GM23248 (cell line): ENCODE results near the gene SOBP. TPM values are rescaled to one million over a fixed set of nuclear protein-coding genes. Genes with fewer than 3 reads are reported as not detected.

Experiments
- DNase-seq: peaks from one replicate; pipeline ENCODE4 v3.0.0-alpha.2; 2015
- H2AFZ ChIP-seq: fragments of 200-600 bp; sonication (generic); 2 replicates; pipeline ENCODE4 v1.6.1; 2016; ENCODE audit warnings: antibody characterized with exemption
- H3F3A ChIP-seq: fragments of 200-600 bp; sonication (generic); 2 replicates; pipeline ENCODE4 v1.6.1; 2016; ENCODE audit warnings: mild to moderate bottlenecking, antibody characterized with exemption, mixed run types; ENCODE audit not compliant: insufficient read depth
- H3K27ac ChIP-seq: fragments of 200-600 bp; sonication (generic); 2 replicates; pipeline ENCODE4 v1.5.1; 2016; ENCODE audit warnings: mild to moderate bottlenecking
- H3K27me3 ChIP-seq: fragments of 200-600 bp; sonication (generic); replicated peaks from 2 replicates; pipeline ENCODE4 v1.6.1; 2016; ENCODE audit warnings: mild to moderate bottlenecking; ENCODE audit not compliant: insufficient read depth
- H3K36me3 ChIP-seq: fragments of 200-600 bp; sonication (generic); 2 replicates; pipeline ENCODE4 v1.6.1; 2016; ENCODE audit warnings: low read depth, mild to moderate bottlenecking
- H3K4me1 ChIP-seq: fragments of 200-600 bp; sonication (generic); 2 replicates; pipeline ENCODE4 v1.6.1; 2016; ENCODE audit warnings: mild to moderate bottlenecking; ENCODE audit not compliant: insufficient read depth
- H3K4me2 ChIP-seq: fragments of 200-600 bp; sonication (generic); one replicate; pipeline ENCODE4 v1.6.1; 2016; ENCODE audit warnings: mild to moderate bottlenecking; ENCODE audit not compliant: unreplicated experiment
- H3K4me3 ChIP-seq: fragments of 200-600 bp; sonication (generic); 2 replicates; pipeline ENCODE4 v1.5.1; 2016; ENCODE audit warnings: mild to moderate bottlenecking
- H3K79me2 ChIP-seq: fragments of 200-600 bp; sonication (generic); 2 replicates; pipeline ENCODE4 v1.6.1; 2016; ENCODE audit warnings: mild to moderate bottlenecking; ENCODE audit not compliant: insufficient read depth
- H3K9ac ChIP-seq: fragments of 200-600 bp; sonication (generic); 2 replicates; pipeline ENCODE4 v1.6.1; 2016; ENCODE audit warnings: mild to moderate bottlenecking
- H3K9me2 ChIP-seq: fragments of 200-600 bp; sonication (generic); 2 replicates; pipeline ENCODE4 v1.6.1; 2016; ENCODE audit warnings: mixed run types, mild to moderate bottlenecking, moderate library complexity; ENCODE audit not compliant: insufficient read depth
- H3K9me3 ChIP-seq: fragments of 200-600 bp; sonication (generic); one replicate; pipeline ENCODE4 v1.6.1; 2017; ENCODE audit warnings: low read depth
- H4K20me1 ChIP-seq: fragments of 200-600 bp; sonication (generic); 2 replicates; pipeline ENCODE4 v1.6.0; 2016; ENCODE audit not compliant: insufficient read depth
- EZH2 ChIP-seq: fragments of 200-600 bp; sonication (generic); IDR thresholded peaks from 2 replicates; pipeline ENCODE4 v1.6.1; 2018; ENCODE audit warnings: antibody characterized with exemption, mild to moderate bottlenecking; ENCODE audit not compliant: insufficient read depth, poor library complexity, severe bottlenecking
- EZH2phosphoT487 ChIP-seq: fragments of 200-600 bp; sonication (generic); IDR thresholded peaks from 2 replicates; pipeline ENCODE4 v1.6.1; 2018; ENCODE audit warnings: antibody characterized with exemption, moderate library complexity, mild to moderate bottlenecking, low read depth; ENCODE audit not compliant: insufficient read depth
- WGBS, 2 experiments: methylation state at CpG; one replicate each; pipeline ENCODE4 v1.1.6; 2015 to 2017; ENCODE audit warnings: low lambda C conversion rate in 2 of 2, low coverage in 1 of 2; ENCODE audit errors: missing lambda C conversion rate in 2 of 2; 5-methylcytosine and 5-hydroxymethylcytosine counted together
- in situ Hi-C: fragments of 300-500 bp; cut with MboI; formaldehyde crosslinking; loops from 2 replicates; pipeline ENCODE4 v1.15.0; 2020
- polyA plus RNA-seq: library from polyadenylated mRNA; unstranded; fragments of >200 nt; fragmentation: Nextera tagmentation; extraction: Ambion mirVana; gene quantifications from 2 replicates; pipeline ENCODE4 v1.2.1, GENCODE V29; 2016
- total RNA-seq: library from RNA; depleted of rRNA; stranded (reverse); fragments of >200 nt; shearing (Covaris generic); gene quantifications from 2 replicates; pipeline ENCODE4 v1.2.3, GENCODE V29; 2014

Gene SOBP
- total and polyA plus RNA-seq, 2 experiments from 2014 or later = 0.38 to 0.97 TPM

- Histone ChIP-seq H3K9me2 (no peaks in the 10 kb centered on the region), H3K79me2 (no peaks in the 10 kb centered on the region), H2AFZ (no peak overlapping the region), H3K36me3 (no peaks in the 10 kb centered on the region), H3K9me3 (no peaks in the 10 kb centered on the region), H3K4me3 (no peak overlapping the region), H3K9ac (no peak overlapping the region), H3K4me1 (no peaks in the 10 kb centered on the region), H3F3A (no peaks in the 10 kb centered on the region), H4K20me1 (no peaks in the 10 kb centered on the region), H3K27ac (no peak overlapping the region), H3K27me3 (no peaks in the 10 kb centered on the region), H3K4me2 (no peak overlapping the region)
- 83 to 87% methylated on average over 11 of the region's 11 CpGs for WGBS, 2 experiments
- DNase-seq = no peak
- TF ChIP-seq EZH2 (no peak), EZH2phosphoT487 (no peak)
- in situ Hi-C loops = no loop called here
Measured at GRCh38 chr6:107637316-107638315, 147.7 kb downstream of the SOBP start.

- 90% methylated on average over 4 of the region's 4 CpGs for WGBS, 2 experiments
- in situ Hi-C loops = no loop called here
Measured at GRCh38 chr6:107638493-107638892, 148.6 kb downstream of the SOBP start.

GRCh38 chr6:107639511-107639910, 149.6 kb downstream of the SOBP start:
- Histone ChIP-seq H4K20me1 (no peaks in the 10 kb centered on the region), H3K27ac (no peak overlapping the region), H2AFZ (no peak overlapping the region), H3K79me2 (no peaks in the 10 kb centered on the region), H3K27me3 (no peaks in the 10 kb centered on the region), H3K36me3 (no peaks in the 10 kb centered on the region), H3K4me1 (peaks cover 2% of the 10 kb centered on the region; the same call in 1 of the 2 replicates), H3K9me2 (no peaks in the 10 kb centered on the region), H3K4me3 (no peak overlapping the region), H3K9me3 (no peaks in the 10 kb centered on the region), H3K4me2 (no peak overlapping the region), H3F3A (no peaks in the 10 kb centered on the region), H3K9ac (no peak overlapping the region)
- no peak for DNase-seq
- in situ Hi-C loops = no loop called here
- TF ChIP-seq EZH2 (no peak), EZH2phosphoT487 (no peak)
- 43 to 49% methylated on average over 2 of the region's 2 CpGs for WGBS, 2 experiments

More at GRCh38 chr6:107638493-107638892, 148.6 kb downstream of the SOBP start:
- H3K4me1 ChIP-seq = no peaks in the 10 kb centered on the region
- H3K9me3 ChIP-seq = no peaks in the 10 kb centered on the region
- H3K36me3 ChIP-seq = no peaks in the 10 kb centered on the region
- no peaks in the 10 kb centered on the region for H3F3A ChIP-seq
- H3K79me2 ChIP-seq = no peaks in the 10 kb centered on the region
- H3K27me3 ChIP-seq = no peaks in the 10 kb centered on the region
- no peak overlapping the region for H3K9ac ChIP-seq
- no peak for DNase-seq
- H4K20me1 ChIP-seq = no peaks in the 10 kb centered on the region
- no peak overlapping the region for H2AFZ ChIP-seq
- H3K4me3 ChIP-seq = no peak overlapping the region
- no peaks in the 10 kb centered on the region for H3K9me2 ChIP-seq
- no peak overlapping the region for H3K4me2 ChIP-seq
- no peak overlapping the region for H3K27ac ChIP-seq
- no peak for TF ChIP-seq EZH2phosphoT487
- TF ChIP-seq EZH2 = no peak

GRCh38 chr6:107641071-107641470, 151.2 kb downstream of the SOBP start:
- no peaks in the 10 kb centered on the region for H3K79me2 ChIP-seq
- no peak overlapping the region for H3K4me2 ChIP-seq
- no peaks in the 10 kb centered on the region for H3F3A ChIP-seq
- WGBS, 2 experiments = 59 to 69% methylated on average over 1 of the region's 1 CpG
- H3K27ac ChIP-seq = no peak overlapping the region
- no peak overlapping the region for H3K9ac ChIP-seq
- H3K4me3 ChIP-seq = no peak overlapping the region
- H4K20me1 ChIP-seq = no peaks in the 10 kb centered on the region
- peaks cover 9% of the 10 kb centered on the region for H3K4me1 ChIP-seq
- TF ChIP-seq EZH2 = no peak
- TF ChIP-seq EZH2phosphoT487 = no peak
- H2AFZ ChIP-seq = no peak overlapping the region
- DNase-seq = no peak
- no peaks in the 10 kb centered on the region for H3K9me2 ChIP-seq
- H3K36me3 ChIP-seq = no peaks in the 10 kb centered on the region
- in situ Hi-C loops = no loop called here
- H3K9me3 ChIP-seq = no peaks in the 10 kb centered on the region
- H3K27me3 ChIP-seq = no peaks in the 10 kb centered on the region
